ENCODE results near the gene NIN. TPM values are rescaled to one million over a fixed set of nuclear protein-coding genes. Genes with fewer than 3 reads are reported as not detected.

NIN gene
- total and polyA plus RNA-seq, 2 of the 4 experiments (the other 2 are of a cell fraction): 15.2 to 98.4 TPM

- Histone ChIP-seq H2AFZ (replicated peaks; ENCODE audit: low read length, poor library complexity) (no peak overlapping the region), H3K4me3 (ENCODE audit: insufficient read depth, low read depth, low read length) (no peak overlapping the region), H3K56ac (ENCODE audit: extremely low read depth, insufficient read depth, low read length) (no peak overlapping the region), H3K9me3 (ENCODE audit: control insufficient read depth, insufficient read depth, low read length) (peaks cover 4% of the 10 kb centered on the region; the same call in 1 of the 2 replicates), H4K5ac (ENCODE audit: low read depth, low read length) (no peak overlapping the region), H3K27me3 (ENCODE audit: control insufficient read depth, insufficient read depth, low read length) (no peaks in the 10 kb centered on the region), H3K18ac (ENCODE audit: low read depth, low read length) (no peak overlapping the region), H2BK5ac (ENCODE audit: low read depth, low read length, poor library complexity, severe bottlenecking) (no peak overlapping the region), H3K14ac (replicated peaks; ENCODE audit: low read depth, low read length) (no peak overlapping the region; the same call in 1 of the 2 replicates), H2BK120ac (ENCODE audit: low read depth, low read length) (no peak overlapping the region), H2AK5ac (ENCODE audit: low read depth, low read length) (no peak overlapping the region), H3K23ac (ENCODE audit: low read depth, low read length) (no peak overlapping the region), H3K9ac (ENCODE audit: low read depth, low read length) (no peak overlapping the region), H3K36me3 (ENCODE audit: control insufficient read depth, insufficient read depth, low read length) (no peaks in the 10 kb centered on the region), H4K91ac (ENCODE audit: insufficient read depth, low read depth, low read length) (no peak overlapping the region; the same call in 1 of the 2 replicates), H3K4ac (ENCODE audit: low read depth, low read length) (no peak overlapping the region), H3K79me1 (ENCODE audit: low read depth in 1 of 2, low read length in 2 of 2) (no peaks in the 10 kb centered on the region), H2AK9ac (replicated peaks; ENCODE audit: low read depth, low read length, poor library complexity) (no peak overlapping the region), H3K4me2 (ENCODE audit: low read depth, low read length) (no peak overlapping the region), H2BK15ac (ENCODE audit: low read depth, low read length) (no peak overlapping the region), H3K9me1 (ENCODE audit: insufficient read depth, low read length) (no peaks in the 10 kb centered on the region), H3K27ac (ENCODE audit: insufficient read depth, low read length) (no peak overlapping the region), H4K20me1 (ENCODE audit: insufficient read depth, low read length) (no peaks in the 10 kb centered on the region), H2BK20ac (ENCODE audit: low read depth, low read length) (no peak overlapping the region), H4K8ac (ENCODE audit: low read depth in 2 of 2, low read length in 2 of 2) (no peak overlapping the region), H3K4me1 (ENCODE audit: control insufficient read depth, insufficient read depth, low read length) (no peaks in the 10 kb centered on the region)
- DNase-seq (no peak), ATAC-seq (ENCODE audit: low read depth) (no peak)
- WGBS, 2 experiments (ENCODE audit: extremely low coverage in 2 of 2, insufficient read length in 1 of 2): 96% methylated on average over 26 of the region's 26 CpGs; no CpG with 5 or more reads in 1 of the 2 experiments
- in situ Hi-C loops (cut with MboI; ENCODE audit: low sequenced_read_pairs) (no loop called here), dilution Hi-C loops (cut with HindIII; ENCODE audit: low sequenced_read_pairs, unreplicated experiment) (no loop called here), intact Hi-C loops (cut with micrococcal nuclease) (no loop called here)
- TF ChIP-seq POLR2A (IDR thresholded peaks at IDR 0.05; ENCODE audit: low read depth, low read length): no peak
- TF ChIP-seq BHLHE40 (IDR thresholded peaks at IDR 0.05; ENCODE audit: low read depth, low read length): no peak
- no peak for TF ChIP-seq MAFK (IDR thresholded peaks at IDR 0.05; ENCODE audit: low read depth, low read length)
- TF ChIP-seq ELK1 (IDR thresholded peaks at IDR 0.05; ENCODE audit: borderline replicate concordance, low read depth, low read length): no peak
- no peak for TF ChIP-seq NFE2L2 (IDR thresholded peaks at IDR 0.05; ENCODE audit: low read depth, low read length)
- no peak for TF ChIP-seq FOS (IDR thresholded peaks at IDR 0.05; ENCODE audit: low read depth, low read length)
- TF ChIP-seq RAD21 (IDR thresholded peaks at IDR 0.05; ENCODE audit: low read length): no peak
- no peak for TF ChIP-seq MAZ (IDR thresholded peaks at IDR 0.05; ENCODE audit: borderline replicate concordance, low read depth, low read length)
- TF ChIP-seq CEBPB (IDR thresholded peaks at IDR 0.05; ENCODE audit: low read depth, low read length): no peak
- TF ChIP-seq RCOR1 (IDR thresholded peaks at IDR 0.05; ENCODE audit: insufficient replicate concordance, low read length): no peak
- no peak for TF ChIP-seq CHD1 (IDR thresholded peaks at IDR 0.05; ENCODE audit: low read depth, low read length)
- no peak for TF ChIP-seq SMC3 (IDR thresholded peaks at IDR 0.05; ENCODE audit: low read depth, low read length)
- no peak for TF ChIP-seq RFX5 (IDR thresholded peaks at IDR 0.05; ENCODE audit: low read depth, low read length)
- no peak for TF ChIP-seq CTCF (conservative IDR thresholded peaks at IDR 0.05; ENCODE audit: low read depth, low read length)
- no peak for TF ChIP-seq USF2 (IDR thresholded peaks at IDR 0.05; ENCODE audit: low read depth, low read length)
- BruUV-seq (replicated peaks): no TSS peak
- CTCF ChIA-PET: no interaction called here
- POLR2A ChIA-PET (ENCODE audit: unreplicated experiment): no interaction called here
These were observed 126.4 kb downstream of the NIN start for GRCh38 chr14:50704454-50705010.
